Right lobe of liver (tissue), 6 donors: ENCODE measurements around the gene NDUFB11. TPM values are rescaled to one million over a fixed set of nuclear protein-coding genes. Genes with fewer than 3 reads are reported as not detected.
"Not testable (repeated sequence)": the region's sequence is repeated elsewhere in the genome, so short reads cannot be mapped to it uniquely, and the experiment has no call there.

Experiments used
- ATAC-seq, 4 donors: fragments of 200-7000 bp; cut with Tn5 transposase; one replicate each; pipeline ENCODE4 v1.9.1; 2020; ENCODE audit warnings: mild to moderate bottlenecking in 4 of 4, moderate library complexity in 4 of 4
- DNase-seq, 3 donors: peaks; one replicate each; pipeline ENCODE4 v3.0.0-alpha.2; 2020
- H3K27ac ChIP-seq, 3 donors: fragments of 200-600 bp; one replicate each; pipeline ENCODE4 v1.8.0; 2022
- H3K27me3 ChIP-seq, 2 donors: fragments of 200-600 bp; one replicate each; pipeline ENCODE4 v1.8.0; 2022
- H3K36me3 ChIP-seq, 4 donors: fragments of 200-600 bp; sonication (generic) in 1 of 4; one replicate each; pipeline versions ENCODE4 v1.5.1 to v1.8.0; 2017 to 2022; ENCODE audit warnings: control low read depth in 1 of 4
- H3K4me1 ChIP-seq, 4 donors: fragments of 200-600 bp; sonication (generic) in 1 of 4; one replicate each; pipeline versions ENCODE4 v1.5.1 to v1.8.0; 2017 to 2022; ENCODE audit warnings: control low read depth in 1 of 4
- H3K4me3 ChIP-seq, 3 donors: fragments of 200-600 bp; one replicate each; pipeline ENCODE4 v1.8.0; 2022
- H3K9me3 ChIP-seq, 4 donors: fragments of 200-600 bp; sonication (generic) in 1 of 4; one replicate each; pipeline versions ENCODE4 v1.5.1 to v1.8.0; 2017 to 2022; ENCODE audit warnings: control low read depth in 1 of 4
- POLR2A ChIP-seq: fragments of 450-650 bp; IDR thresholded peaks from one replicate; pipeline ENCODE4 v1.6.1; 2017; ENCODE audit warnings: antibody characterized with exemption, mild to moderate bottlenecking
- WGBS: methylation state at CpG from one replicate; pipeline ENCODE4 v1.1.6; 2018; ENCODE audit warnings: low coverage, low lambda C conversion rate; ENCODE audit not compliant: insufficient coverage; ENCODE audit errors: missing lambda C conversion rate; 5-methylcytosine and 5-hydroxymethylcytosine counted together
- intact Hi-C, 2 donors: fragments of 100-400 bp; cut with DNase I; formaldehyde crosslinking; loops; one replicate each; pipeline versions ENCODE4 v1.11.2 to v1.14.1; 2022
- total RNA-seq, 6 experiments: library from RNA; depleted of rRNA in 2 of 6; stranded (reverse); fragments of >200 nt in 2 of 6; fragmentation: NEBNext Ultra II Directional in 3 of 6; extraction: Animal tissue kit (Norgen Biotek cat#: 25700) in 3 of 6; gene quantifications; one replicate each; pipeline versions ENCODE4 v1.1.0 to v1.2.4, GENCODE V29; 2016 to 2023
- TF ChIP-seq, protein P1 (sequence below), 4 donors: fragments of 200-600 bp in 3 of 4; fragments of 450-650 bp in 1 of 4; IDR thresholded peaks; one replicate each; pipeline versions ENCODE4 v1.5.1 to v1.8.0; 2016 to 2022; ENCODE audit warnings: antibody characterized with exemption in 4 of 4, mild to moderate bottlenecking in 2 of 4
- donor health status: DM: no; HTN: yes; CAD: no.
- donor health status: DM: no; HTN: no; CAD: no.
- donor health status: DM: no; HTN: no; CAD: no.
- donor health status: DM: no; HTN: yes; CAD: no.
- donor health status: DM: no; HTN: yes; CAD: no.

NDUFB11 gene
- total RNA-seq, 6 experiments from 2014 or later, result 37.8 to 64.0 (median 50.7) TPM

DNA sequence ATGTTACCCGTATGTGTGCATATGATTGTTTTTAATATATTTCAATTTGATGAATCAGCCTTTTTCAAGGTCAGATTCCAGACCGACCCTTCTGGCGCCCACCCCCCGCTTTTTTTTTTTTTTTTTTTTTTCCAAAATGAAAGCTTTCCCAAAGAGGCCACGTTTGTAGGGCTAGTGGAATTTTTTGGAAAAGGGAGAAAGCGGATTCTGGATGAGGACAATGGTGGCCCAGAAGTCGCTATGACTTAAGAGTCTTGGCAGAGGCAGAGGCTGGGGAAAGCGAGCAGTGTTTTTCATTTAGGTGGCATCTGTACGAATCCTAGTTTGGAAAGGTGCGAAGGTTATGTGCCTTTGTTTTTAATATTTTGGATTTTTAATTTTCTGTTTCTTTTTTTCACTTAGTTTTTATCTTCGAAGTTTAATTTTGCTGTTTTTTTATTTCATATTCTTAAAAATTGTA, 14.6 kb downstream of the NDUFB11 start:
- no peaks in the 10 kb centered on the region for H3K9me3 ChIP-seq
- peak overlapping the region in 1 of 3 donors; percentile 35 for H3K27ac ChIP-seq
- TF ChIP-seq, protein P1, sequence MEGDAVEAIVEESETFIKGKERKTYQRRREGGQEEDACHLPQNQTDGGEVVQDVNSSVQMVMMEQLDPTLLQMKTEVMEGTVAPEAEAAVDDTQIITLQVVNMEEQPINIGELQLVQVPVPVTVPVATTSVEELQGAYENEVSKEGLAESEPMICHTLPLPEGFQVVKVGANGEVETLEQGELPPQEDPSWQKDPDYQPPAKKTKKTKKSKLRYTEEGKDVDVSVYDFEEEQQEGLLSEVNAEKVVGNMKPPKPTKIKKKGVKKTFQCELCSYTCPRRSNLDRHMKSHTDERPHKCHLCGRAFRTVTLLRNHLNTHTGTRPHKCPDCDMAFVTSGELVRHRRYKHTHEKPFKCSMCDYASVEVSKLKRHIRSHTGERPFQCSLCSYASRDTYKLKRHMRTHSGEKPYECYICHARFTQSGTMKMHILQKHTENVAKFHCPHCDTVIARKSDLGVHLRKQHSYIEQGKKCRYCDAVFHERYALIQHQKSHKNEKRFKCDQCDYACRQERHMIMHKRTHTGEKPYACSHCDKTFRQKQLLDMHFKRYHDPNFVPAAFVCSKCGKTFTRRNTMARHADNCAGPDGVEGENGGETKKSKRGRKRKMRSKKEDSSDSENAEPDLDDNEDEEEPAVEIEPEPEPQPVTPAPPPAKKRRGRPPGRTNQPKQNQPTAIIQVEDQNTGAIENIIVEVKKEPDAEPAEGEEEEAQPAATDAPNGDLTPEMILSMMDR (IDR thresholded peaks at IDR 0.05), result no peak
- TF ChIP-seq POLR2A, result no peak
- H3K27me3 ChIP-seq, result no peaks in the 10 kb centered on the region
- ATAC-seq (no peak), DNase-seq (no peak)
- no peaks in the 10 kb centered on the region for H3K4me1 ChIP-seq
- no peaks in the 10 kb centered on the region for H3K36me3 ChIP-seq
- WGBS, result 30% methylated on average over 10 of the region's 11 CpGs
- intact Hi-C loops, result no loop called here
- H3K4me3 ChIP-seq, result peak overlapping the region; percentile 43 to 61 (median 59)

DNA sequence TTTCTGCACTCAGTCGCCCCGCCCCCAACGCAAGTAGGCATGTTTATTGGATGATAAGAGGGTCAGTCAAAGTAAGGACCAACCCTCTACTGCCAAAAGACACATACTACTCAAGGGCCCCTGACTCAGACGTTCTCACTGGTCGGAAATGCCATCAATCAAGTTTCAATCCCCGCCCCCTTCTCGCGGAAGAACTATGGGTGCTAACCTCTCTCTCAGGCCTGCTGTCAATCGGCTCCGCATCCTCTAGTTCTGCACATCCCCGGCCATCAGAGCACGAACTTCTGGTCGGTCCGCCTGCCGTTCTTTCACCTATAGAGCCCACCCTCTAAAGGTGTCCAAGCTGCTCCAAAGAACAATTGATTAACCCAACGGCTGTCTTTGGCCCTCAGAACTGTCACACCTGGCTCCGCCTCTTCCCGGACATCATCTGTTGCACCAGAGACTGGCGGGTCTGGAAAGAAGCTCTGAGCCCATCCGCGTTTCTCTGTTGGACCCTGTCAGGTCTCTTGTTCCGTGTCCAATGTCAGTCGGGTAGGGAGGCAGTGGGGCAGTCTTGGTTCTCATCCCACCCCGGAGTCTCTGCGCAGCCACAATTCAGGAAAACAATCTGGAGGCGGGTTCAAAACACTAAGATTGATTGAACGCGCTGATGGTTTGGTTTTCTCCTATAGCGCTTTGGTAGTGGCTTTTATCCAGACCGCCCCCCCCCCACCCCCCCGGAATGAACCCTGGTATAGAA, 15.2 kb downstream of the NDUFB11 start:
- Histone ChIP-seq H3K27ac (peak overlapping the region in 2 of 3 donors; percentile 35 to 48), H3K27me3 (no peaks in the 10 kb centered on the region), H3K4me3 (peak overlapping the region; percentile 43 to 61 (median 59)), H3K9me3 (no peaks in the 10 kb centered on the region), H3K36me3 (no peaks in the 10 kb centered on the region), H3K4me1 (no peaks in the 10 kb centered on the region)
- intact Hi-C loops, result no loop called here
- TF ChIP-seq, protein P1 (IDR thresholded peaks at IDR 0.05), result no peak
- TF ChIP-seq POLR2A, result peak; percentile 14
- 28% methylated on average over 28 of the region's 31 CpGs for WGBS
- ATAC-seq, result peak; percentile 98 to 99 (median 98)
- DNase-seq, result peak; percentile 78 to 92 (median 85)

DNA sequence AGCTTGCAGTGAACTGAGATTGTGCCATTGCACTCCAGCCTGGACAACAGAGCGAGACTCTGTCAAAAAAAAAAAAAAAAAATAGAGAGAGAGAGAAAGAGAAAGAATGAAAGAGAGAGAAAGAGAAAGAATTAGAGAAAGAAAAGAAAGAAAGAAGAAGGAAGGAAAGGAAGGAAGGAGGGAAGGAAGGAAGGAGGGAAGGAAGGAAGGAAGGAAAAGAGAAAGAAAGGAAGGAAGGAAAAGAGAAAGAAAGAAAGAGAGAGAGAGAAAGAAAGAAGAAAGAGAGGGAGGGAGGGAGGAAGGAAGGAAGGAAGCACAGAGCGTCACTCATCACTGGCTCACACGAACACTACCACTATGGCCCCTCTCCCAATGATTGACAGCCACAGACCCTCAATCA, 20.0 kb downstream of the NDUFB11 start:
- H3K4me3 ChIP-seq, DNase-seq, intact Hi-C loops, ATAC-seq, H3K27ac ChIP-seq, H3K36me3 ChIP-seq, H3K27me3 ChIP-seq, H3K4me1 ChIP-seq, H3K9me3 ChIP-seq: not testable (repeated sequence)
- WGBS, result 72% methylated on average over 2 of the region's 3 CpGs

DNA sequence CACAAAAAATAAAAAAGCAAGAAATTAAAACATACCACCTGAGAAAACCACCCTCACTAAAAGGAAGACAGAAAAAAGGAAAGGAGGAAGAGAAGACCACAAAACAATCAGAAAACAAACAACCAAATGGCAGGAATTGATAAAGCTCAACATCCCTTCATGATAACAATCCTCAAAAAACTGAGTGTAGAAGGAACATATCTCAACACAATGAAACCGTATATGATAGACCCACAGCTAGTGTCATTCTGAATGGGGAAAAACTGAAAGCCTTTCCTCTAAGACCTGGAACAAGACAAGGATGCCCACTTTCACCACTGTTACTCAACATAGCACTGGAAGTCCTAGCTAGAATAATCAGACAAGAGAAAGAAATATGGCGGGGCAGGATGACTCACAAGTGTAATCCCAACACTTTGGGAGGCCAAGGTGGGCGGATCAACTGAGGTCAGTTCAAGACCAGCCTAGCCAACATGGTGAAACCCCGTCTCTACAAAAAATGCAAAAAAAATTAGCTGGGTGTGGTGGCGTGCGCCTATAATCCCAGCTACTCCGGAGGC, 27.9 kb downstream of the NDUFB11 start:
- 89% methylated on average over 7 of the region's 7 CpGs for WGBS

DNA sequence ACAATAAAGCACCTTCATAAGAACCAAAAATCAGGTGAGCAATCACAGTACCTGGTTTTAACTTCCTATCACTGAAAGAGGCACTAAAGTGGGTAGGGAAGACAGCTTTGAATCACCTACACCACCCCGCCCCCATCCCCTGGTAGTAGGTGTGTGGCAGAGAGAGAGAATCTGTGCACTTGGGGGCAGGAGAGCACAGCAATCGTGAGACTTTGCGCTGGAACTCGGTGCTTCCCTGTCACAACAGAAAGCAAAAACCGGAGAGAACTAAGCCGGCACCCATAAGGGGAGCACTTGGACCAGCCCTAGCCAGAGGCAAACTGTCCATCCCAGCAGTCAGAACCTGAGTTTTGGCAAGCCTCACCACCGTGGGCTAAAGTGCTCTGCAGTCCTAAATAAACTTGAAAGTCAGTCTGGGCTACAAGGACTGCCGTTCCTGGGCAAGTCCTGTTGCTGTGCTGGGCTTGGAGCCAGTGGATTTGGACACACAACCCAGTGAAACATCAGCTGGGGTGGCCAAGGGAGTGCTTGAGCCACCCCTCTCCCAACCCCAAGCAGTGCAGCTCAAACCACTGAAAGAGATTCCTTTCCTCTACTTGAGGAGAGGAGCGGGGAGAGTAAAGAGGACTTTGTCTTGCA, 32.1 kb downstream of the NDUFB11 start:
- intact Hi-C loops, result no loop called here
- DNase-seq, result peak in 2 of 3 donors; percentile 28 to 49
- peak; percentile 59 to 86 (median 75) for ATAC-seq

More for the DNA sequence above, 27.9 kb downstream of the NDUFB11 start:
- H3K27me3 ChIP-seq, H3K36me3 ChIP-seq, intact Hi-C loops, H3K27ac ChIP-seq, H3K4me1 ChIP-seq, H3K9me3 ChIP-seq, DNase-seq, ATAC-seq, H3K4me3 ChIP-seq: not testable (repeated sequence)

DNA sequence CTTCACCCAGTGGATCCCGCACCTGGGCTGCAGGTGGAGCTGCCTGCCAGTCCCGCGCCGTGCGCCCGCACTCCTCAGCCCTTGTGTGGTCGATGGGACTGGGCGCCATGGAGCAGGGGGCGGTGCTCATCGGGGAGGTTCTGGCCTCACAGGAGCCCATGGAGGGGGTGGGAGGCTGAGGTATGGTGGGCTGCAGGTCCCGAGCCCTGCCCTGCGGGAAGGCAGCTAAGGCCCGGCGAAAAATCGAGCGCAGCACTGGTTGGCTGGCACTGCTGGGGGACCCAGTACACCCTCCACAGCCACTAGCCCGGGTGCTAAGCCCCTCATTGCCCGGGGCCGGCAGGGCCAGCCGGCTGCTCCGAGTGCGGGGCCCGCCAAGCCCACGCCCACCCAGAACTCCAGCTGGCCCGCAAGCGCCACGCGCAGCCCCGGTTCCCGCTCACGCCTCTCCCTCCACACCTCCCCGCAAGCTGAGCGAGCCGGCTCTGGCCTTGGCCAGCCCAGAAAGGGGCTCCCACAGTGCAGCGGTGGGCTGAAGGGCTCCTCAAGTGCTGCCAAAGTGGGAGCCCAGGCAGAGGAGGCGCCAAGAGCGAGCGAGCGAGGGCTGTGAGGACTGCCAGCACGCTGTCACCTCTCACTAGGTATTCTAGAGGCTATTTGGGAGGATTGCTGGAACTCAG, 33.4 kb downstream of the NDUFB11 start:
- intact Hi-C loops, H3K27me3 ChIP-seq, ATAC-seq, H3K4me3 ChIP-seq, H3K27ac ChIP-seq, H3K36me3 ChIP-seq, DNase-seq, H3K4me1 ChIP-seq, H3K9me3 ChIP-seq: not testable (repeated sequence)
- 100% methylated on average over 1 of the region's 40 CpGs for WGBS

More for the DNA sequence above, 32.1 kb downstream of the NDUFB11 start:
- H3K36me3 ChIP-seq, result no peaks in the 10 kb centered on the region
- no peaks in the 10 kb centered on the region for H3K27me3 ChIP-seq
- no peak overlapping the region for H3K4me3 ChIP-seq
- TF ChIP-seq POLR2A, result no peak
- TF ChIP-seq, protein P1 (IDR thresholded peaks at IDR 0.05), result peak in 1 of 4 donors; percentile 6
- WGBS, result 82% methylated on average over 6 of the region's 9 CpGs
- H3K27ac ChIP-seq, result no peak overlapping the region
- H3K4me1 ChIP-seq, result no peaks in the 10 kb centered on the region
- H3K9me3 ChIP-seq, result no peaks in the 10 kb centered on the region
